ENCODE measurements around the gene OR4A47.
"Not testable (repeated sequence)": the region's sequence is repeated elsewhere in the genome, so short reads cannot be mapped to it uniquely, and the experiment has no call there.

DNA sequence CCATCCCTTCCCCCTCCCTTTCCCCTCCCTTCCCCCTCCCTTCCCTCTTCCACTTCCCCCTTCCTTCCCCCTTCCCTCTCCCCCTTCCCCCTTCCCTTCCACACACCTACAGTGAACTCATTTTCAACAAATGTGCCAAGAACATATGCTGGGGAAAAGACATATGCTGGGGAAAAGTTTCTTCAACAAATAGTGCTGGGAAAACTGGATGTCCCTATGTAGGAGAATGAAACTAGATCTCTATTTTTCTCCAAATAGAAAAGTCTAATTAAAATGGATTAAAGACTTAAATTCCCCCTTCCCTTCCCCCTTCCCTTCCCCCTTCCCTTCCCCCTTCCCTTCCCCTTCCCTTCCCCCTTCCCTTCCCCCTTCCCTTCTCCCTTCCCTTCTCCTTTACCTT, 17.6 kb downstream of the OR4A47 start:
- not testable (repeated sequence) for TF ChIP-seq RCOR1 (IDR thresholded peaks at IDR 0.05; ENCODE audit: low read depth, low read length); POLR2A (IDR thresholded peaks at IDR 0.05; ENCODE audit: low read length); PHF8 (IDR thresholded peaks at IDR 0.05; ENCODE audit: borderline replicate concordance, low read depth); RAD21 (conservative IDR thresholded peaks at IDR 0.05 in 1 of 2, IDR thresholded peaks at IDR 0.05 in 1 of 2)
- TF ChIP-seq, protein P1, sequence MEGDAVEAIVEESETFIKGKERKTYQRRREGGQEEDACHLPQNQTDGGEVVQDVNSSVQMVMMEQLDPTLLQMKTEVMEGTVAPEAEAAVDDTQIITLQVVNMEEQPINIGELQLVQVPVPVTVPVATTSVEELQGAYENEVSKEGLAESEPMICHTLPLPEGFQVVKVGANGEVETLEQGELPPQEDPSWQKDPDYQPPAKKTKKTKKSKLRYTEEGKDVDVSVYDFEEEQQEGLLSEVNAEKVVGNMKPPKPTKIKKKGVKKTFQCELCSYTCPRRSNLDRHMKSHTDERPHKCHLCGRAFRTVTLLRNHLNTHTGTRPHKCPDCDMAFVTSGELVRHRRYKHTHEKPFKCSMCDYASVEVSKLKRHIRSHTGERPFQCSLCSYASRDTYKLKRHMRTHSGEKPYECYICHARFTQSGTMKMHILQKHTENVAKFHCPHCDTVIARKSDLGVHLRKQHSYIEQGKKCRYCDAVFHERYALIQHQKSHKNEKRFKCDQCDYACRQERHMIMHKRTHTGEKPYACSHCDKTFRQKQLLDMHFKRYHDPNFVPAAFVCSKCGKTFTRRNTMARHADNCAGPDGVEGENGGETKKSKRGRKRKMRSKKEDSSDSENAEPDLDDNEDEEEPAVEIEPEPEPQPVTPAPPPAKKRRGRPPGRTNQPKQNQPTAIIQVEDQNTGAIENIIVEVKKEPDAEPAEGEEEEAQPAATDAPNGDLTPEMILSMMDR (IDR thresholded peaks at IDR 0.05) = not testable (repeated sequence)
- TF ChIP-seq, protein P2, sequence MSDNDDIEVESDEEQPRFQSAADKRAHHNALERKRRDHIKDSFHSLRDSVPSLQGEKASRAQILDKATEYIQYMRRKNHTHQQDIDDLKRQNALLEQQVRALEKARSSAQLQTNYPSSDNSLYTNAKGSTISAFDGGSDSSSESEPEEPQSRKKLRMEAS (IDR thresholded peaks at IDR 0.05) = not testable (repeated sequence)

Data from A549 (cell line).